ENCODE results near the gene PLCH1.

DNA sequence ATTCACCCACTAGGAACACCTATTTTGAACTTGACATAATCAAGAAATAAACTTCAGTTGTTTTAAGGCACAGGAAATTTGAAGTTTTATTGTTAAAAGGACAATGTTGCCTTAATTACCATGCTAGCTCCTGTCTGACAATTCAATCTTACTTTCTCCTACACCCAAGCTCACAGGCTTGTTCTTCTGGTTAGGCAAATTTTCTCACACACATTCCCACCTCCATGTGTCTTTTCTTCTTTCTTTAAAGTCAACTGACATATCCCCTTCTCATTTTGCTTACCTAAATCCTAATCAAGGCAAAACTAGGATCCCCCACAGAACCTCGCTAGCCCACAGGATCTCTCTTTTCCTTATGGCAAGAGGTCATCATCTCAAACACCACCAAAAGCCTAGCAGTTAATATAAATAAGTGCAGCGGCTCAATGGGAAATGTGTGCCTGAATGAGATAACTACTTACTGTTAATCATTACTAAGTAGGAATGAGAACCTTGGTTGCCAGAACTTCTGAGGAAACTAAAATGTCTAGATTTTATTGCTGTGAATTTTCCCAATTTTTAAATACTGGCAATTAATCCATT lies 189.3 kb downstream of the PLCH1 start:
- TF ChIP-seq, protein P1, sequence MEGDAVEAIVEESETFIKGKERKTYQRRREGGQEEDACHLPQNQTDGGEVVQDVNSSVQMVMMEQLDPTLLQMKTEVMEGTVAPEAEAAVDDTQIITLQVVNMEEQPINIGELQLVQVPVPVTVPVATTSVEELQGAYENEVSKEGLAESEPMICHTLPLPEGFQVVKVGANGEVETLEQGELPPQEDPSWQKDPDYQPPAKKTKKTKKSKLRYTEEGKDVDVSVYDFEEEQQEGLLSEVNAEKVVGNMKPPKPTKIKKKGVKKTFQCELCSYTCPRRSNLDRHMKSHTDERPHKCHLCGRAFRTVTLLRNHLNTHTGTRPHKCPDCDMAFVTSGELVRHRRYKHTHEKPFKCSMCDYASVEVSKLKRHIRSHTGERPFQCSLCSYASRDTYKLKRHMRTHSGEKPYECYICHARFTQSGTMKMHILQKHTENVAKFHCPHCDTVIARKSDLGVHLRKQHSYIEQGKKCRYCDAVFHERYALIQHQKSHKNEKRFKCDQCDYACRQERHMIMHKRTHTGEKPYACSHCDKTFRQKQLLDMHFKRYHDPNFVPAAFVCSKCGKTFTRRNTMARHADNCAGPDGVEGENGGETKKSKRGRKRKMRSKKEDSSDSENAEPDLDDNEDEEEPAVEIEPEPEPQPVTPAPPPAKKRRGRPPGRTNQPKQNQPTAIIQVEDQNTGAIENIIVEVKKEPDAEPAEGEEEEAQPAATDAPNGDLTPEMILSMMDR (IDR thresholded peaks at IDR 0.05), result no peak
- TF ChIP-seq POLR2A (IDR thresholded peaks at IDR 0.05), result no peak

Measured in right lobe of liver (tissue), 4 donors.